Gastrocnemius medialis (tissue), 4 donors: Measurements from ENCODE around the gene ANKRD24. TPM values are rescaled to one million over a fixed set of nuclear protein-coding genes. Genes with fewer than 3 reads are reported as not detected.

ENCODE experiments used
- ATAC-seq, 2 donors: fragments of 150-250 bp; one replicate each; pipeline ENCODE4 v1.9.1; 2016
- DNase-seq, 2 donors: peaks; one replicate each; pipeline ENCODE4 v3.0.0-alpha.2; 2019
- H3K27ac ChIP-seq, 4 donors: fragments of 200-600 bp; sonication (generic); 1 replicate in 1 of 4; 2 replicates in 3 of 4; pipeline ENCODE4 v1.5.1; 2016 to 2018; ENCODE audit warnings: mild to moderate bottlenecking in 2 of 4, moderate library complexity in 1 of 4
- H3K27me3 ChIP-seq, 3 donors: fragments of 200-600 bp; sonication (generic) in 2 of 3; 1 replicate in 1 of 3; 2 replicates in 2 of 3; pipeline versions ENCODE4 v1.5.1 to v1.6.0; 2016 to 2019; ENCODE audit warnings: mild to moderate bottlenecking in 1 of 3, moderate library complexity in 1 of 3
- H3K36me3 ChIP-seq, 2 donors: fragments of 200-600 bp; sonication (generic) in 1 of 2; one replicate each; pipeline ENCODE4 v1.5.1; 2017 to 2018
- H3K4me1 ChIP-seq, 2 donors: fragments of 200-600 bp; sonication (generic) in 1 of 2; one replicate each; pipeline ENCODE4 v1.5.1; 2016 to 2017; ENCODE audit warnings: mild to moderate bottlenecking in 2 of 2
- H3K4me3 ChIP-seq, 4 donors: fragments of 200-600 bp; sonication (generic) in 3 of 4; 1 replicate in 1 of 4; 2 replicates in 3 of 4; pipeline ENCODE4 v1.5.1; 2016 to 2019; ENCODE audit warnings: mild to moderate bottlenecking in 2 of 4
- H3K9me3 ChIP-seq, 3 donors: fragments of 200-600 bp; sonication (generic) in 2 of 3; 1 replicate in 1 of 3; 2 replicates in 2 of 3; pipeline ENCODE4 v1.5.1; 2016 to 2019
- POLR2A ChIP-seq, 2 donors: fragments of 450-650 bp; IDR thresholded peaks; one replicate each; pipeline ENCODE4 v1.6.1; 2017; ENCODE audit warnings: antibody characterized with exemption in 2 of 2, mild to moderate bottlenecking in 2 of 2, moderate library complexity in 2 of 2
- in situ Hi-C, 4 donors: fragments of 200-750 bp; cut with MboI; loops; one replicate each; pipeline versions ENCODE4 v1.15.0 to v1.8.0; 2017; ENCODE audit warnings: low sequenced_read_pairs in 4 of 4
- intact Hi-C: fragments of 100-400 bp; cut with DNase I; formaldehyde crosslinking; loops from one replicate; pipeline ENCODE4 v1.15.1; 2023; ENCODE audit warnings: low total_unique reads
- total RNA-seq, 4 donors: library from RNA; depleted of rRNA; stranded (reverse); fragments of >200 nt; gene quantifications; one replicate each; pipeline versions ENCODE4 v1.1.0 to v1.2.3, GENCODE V29; 2016
- TF ChIP-seq, protein P1 (sequence below), 5 experiments: fragments of 450-650 bp in 3 of 5; fragments of 200-600 bp in 2 of 5; sonication (generic) in 2 of 5; IDR thresholded peaks in 4 of 5; conservative IDR thresholded peaks in 1 of 5; 1 replicate in 4 of 5; 2 replicates in 1 of 5; pipeline ENCODE4 v1.5.1; 2016 to 2019; ENCODE audit warnings: antibody characterized with exemption in 5 of 5, mild to moderate bottlenecking in 3 of 5, moderate library complexity in 3 of 5

ANKRD24 gene
- total RNA-seq, 4 donors from 2014 or later = 0.13 to 3.0 (median 0.45) TPM

DNA sequence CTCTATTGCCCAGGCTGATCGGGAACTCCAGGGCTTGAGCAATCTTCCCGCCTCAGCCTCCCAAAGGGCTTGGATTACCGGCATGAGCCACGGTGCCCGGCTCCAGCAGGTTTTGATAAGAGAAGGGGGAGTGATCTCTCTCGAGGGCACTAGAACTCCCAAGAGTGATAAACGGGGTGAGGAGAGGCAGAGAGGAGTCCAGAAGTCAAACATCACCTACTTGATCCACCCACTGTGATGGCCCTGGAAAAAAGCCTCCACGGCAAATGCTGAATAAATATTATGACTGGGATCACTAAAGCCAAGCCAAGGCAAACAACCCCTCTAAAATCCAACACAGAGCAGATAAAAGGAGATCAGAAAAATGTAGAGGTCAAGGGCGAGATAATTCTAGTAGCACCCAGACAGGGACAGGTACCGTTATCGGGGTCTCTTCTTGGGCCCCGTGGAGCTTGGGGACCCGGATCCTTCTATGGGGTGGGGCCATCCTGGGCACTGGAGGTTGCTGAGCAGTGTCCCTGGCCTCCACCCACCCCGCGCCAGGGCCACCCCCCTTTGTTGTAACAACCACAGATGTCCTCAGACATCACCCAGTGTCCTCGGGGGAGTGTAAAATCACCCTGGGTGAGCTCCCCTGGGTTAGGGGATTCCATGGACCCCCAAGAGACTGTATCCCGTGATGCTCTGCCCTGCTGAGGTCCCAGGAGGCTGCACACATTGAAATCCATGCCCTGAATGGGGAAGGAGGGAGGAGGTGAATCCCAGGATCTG lies 32.8 kb upstream of the ANKRD24 start:
- H3K36me3 ChIP-seq = no peaks in the 10 kb centered on the region
- no peaks in the 10 kb centered on the region for H3K9me3 ChIP-seq
- DNase-seq (no peak), ATAC-seq (no peak)
- intact Hi-C loops (no loop called here), in situ Hi-C loops (loop anchor here in 1 of 4 donors (25.0 kb wide), 1 partner anchor 137 kb away; the partner anchor contains the start of gene PIAS4)
- no peak overlapping the region for H3K27ac ChIP-seq
- no peak for TF ChIP-seq POLR2A (IDR thresholded peaks at IDR 0.05)
- TF ChIP-seq, protein P1, sequence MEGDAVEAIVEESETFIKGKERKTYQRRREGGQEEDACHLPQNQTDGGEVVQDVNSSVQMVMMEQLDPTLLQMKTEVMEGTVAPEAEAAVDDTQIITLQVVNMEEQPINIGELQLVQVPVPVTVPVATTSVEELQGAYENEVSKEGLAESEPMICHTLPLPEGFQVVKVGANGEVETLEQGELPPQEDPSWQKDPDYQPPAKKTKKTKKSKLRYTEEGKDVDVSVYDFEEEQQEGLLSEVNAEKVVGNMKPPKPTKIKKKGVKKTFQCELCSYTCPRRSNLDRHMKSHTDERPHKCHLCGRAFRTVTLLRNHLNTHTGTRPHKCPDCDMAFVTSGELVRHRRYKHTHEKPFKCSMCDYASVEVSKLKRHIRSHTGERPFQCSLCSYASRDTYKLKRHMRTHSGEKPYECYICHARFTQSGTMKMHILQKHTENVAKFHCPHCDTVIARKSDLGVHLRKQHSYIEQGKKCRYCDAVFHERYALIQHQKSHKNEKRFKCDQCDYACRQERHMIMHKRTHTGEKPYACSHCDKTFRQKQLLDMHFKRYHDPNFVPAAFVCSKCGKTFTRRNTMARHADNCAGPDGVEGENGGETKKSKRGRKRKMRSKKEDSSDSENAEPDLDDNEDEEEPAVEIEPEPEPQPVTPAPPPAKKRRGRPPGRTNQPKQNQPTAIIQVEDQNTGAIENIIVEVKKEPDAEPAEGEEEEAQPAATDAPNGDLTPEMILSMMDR (IDR thresholded peaks at IDR 0.05 in 4 of 5, conservative IDR thresholded peaks at IDR 0.05 in 1 of 5) = no peak
- H3K27me3 ChIP-seq = peaks cover 12 to 25% (median 20%) of the 10 kb centered on the region in 3 donors
- no peak overlapping the region for H3K4me3 ChIP-seq
- no peaks in the 10 kb centered on the region for H3K4me1 ChIP-seq

DNA sequence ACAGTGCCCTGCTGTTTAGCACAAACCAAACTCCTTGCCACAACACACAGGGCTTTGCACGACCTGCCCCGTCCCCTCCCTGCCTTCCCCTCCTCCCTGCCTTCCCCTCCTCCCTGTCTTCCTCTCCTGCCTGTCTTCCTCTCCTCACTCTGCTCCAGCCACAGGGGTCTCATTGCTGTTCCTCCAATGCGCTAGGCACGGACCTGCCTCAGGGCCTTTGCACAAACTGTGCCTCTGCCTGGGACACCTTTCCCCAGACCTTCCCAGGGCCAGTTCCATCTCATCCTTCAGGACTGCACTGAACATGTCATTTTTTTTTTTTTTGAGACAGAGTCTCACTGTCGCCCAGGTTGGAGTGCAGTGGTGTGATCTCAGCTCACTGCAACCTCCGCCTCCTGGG lies 30.9 kb upstream of the ANKRD24 start:
- Histone ChIP-seq H3K4me1 (no peaks in the 10 kb centered on the region), H3K9me3 (no peaks in the 10 kb centered on the region), H3K4me3 (no peak overlapping the region), H3K27me3 (peaks cover 8 to 20% (median 20%) of the 10 kb centered on the region in 3 donors), H3K27ac (no peak overlapping the region), H3K36me3 (no peaks in the 10 kb centered on the region)
- DNase-seq = no peak
- TF ChIP-seq, protein P1 (IDR thresholded peaks at IDR 0.05 in 4 of 5, conservative IDR thresholded peaks at IDR 0.05 in 1 of 5) = no peak
- TF ChIP-seq POLR2A (IDR thresholded peaks at IDR 0.05) = no peak
- intact Hi-C loops (no loop called here), in situ Hi-C loops (no loop called here)
- ATAC-seq = no peak

DNA sequence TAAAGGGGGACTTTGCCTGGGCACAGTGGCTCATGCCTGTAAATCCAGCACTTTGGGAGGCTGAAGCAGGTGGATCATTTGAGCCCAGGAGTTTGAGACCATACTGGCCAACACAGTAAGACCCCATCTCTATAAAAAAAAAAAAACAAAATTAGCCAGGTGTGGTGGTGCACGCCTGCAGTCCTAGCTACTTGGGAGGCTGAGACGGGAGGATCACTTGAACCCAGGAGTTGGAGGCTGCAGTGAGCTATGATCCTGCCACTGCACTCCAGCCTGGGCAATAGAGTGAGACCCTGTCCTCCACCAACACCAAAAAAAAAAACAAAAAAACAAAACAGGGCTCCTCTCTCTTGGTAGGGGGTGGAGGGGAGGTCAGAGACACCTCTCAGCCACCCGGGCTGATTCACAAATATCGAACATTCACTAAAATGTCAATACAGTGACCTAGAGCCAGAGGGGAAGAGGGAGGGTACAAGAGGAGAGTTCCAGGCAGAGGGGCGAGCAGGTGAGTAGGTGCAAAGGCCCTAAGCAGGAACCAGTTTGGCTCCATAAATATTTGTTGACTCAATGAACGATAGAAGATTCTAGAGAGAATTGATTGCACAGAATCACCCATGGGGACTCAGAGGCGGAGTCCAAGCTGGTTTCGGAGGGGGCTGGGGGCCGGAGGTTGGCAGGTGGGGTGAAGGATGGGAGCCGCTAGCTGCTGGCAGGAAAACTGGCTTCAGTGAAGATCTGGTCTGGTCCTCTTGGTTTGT lies 30.1 kb upstream of the ANKRD24 start:
- Histone ChIP-seq H3K9me3 (no peaks in the 10 kb centered on the region), H3K27ac (no peak overlapping the region), H3K27me3 (peaks cover 8 to 22% (median 18%) of the 10 kb centered on the region in 3 donors), H3K4me3 (no peak overlapping the region), H3K4me1 (no peaks in the 10 kb centered on the region), H3K36me3 (no peaks in the 10 kb centered on the region)
- DNase-seq (no peak), ATAC-seq (no peak)
- in situ Hi-C loops (no loop called here), intact Hi-C loops (no loop called here)
- TF ChIP-seq, protein P1 (IDR thresholded peaks at IDR 0.05 in 4 of 5, conservative IDR thresholded peaks at IDR 0.05 in 1 of 5) = no peak

DNA sequence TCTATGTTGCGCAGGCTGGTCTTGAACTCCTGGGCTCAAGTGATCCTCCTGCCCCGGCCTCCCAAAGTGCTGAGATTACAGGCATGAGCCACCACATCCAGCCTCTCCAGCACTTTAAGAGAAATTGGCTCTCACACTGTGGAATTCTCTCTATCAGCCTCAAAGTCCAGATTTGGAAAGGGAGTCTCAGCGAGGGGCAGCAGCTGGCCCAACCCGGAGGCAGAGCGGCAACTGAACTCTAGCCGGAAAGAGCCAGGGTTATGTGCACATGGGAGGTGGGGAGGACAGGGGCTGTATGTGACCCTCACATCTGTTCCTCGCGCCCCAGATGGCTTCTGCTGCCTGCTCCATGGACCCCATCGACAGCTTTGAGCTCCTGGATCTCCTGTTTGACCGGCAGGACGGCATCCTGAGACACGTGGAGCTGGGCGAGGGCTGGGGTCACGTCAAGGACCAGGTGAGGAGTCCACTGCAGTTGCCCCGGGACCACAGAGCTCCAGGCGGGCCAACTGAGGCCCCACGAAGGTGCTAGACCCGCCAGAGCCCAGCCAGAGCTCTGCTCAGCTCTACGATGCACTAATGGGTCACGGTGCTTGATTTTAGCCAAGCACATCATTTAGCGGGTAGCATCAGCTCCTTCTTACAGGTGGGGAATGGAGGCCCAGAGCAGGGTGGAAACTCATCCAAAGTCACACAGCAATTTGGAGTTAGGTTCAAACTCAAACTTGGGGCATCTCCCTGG lies 27.7 kb upstream of the ANKRD24 start:
- H3K4me3 ChIP-seq = no peak overlapping the region
- in situ Hi-C loops = no loop called here
- peaks cover 3 to 19% (median 14%) of the 10 kb centered on the region in 3 donors for H3K27me3 ChIP-seq
- H3K9me3 ChIP-seq = no peaks in the 10 kb centered on the region
- no peaks in the 10 kb centered on the region for H3K36me3 ChIP-seq
- no peaks in the 10 kb centered on the region for H3K4me1 ChIP-seq
- H3K27ac ChIP-seq = no peak overlapping the region
- no peak for ATAC-seq
- intact Hi-C loops = no loop called here
- DNase-seq = no peak
- no peak for TF ChIP-seq POLR2A (IDR thresholded peaks at IDR 0.05)
- TF ChIP-seq, protein P1 (IDR thresholded peaks at IDR 0.05 in 4 of 5, conservative IDR thresholded peaks at IDR 0.05 in 1 of 5) = no peak
